Mesenchymal stem cell (in vitro differentiated cells and primary cell): ENCODE measurements around the gene UAP1.
"Not testable (repeated sequence)": the region's sequence is repeated elsewhere in the genome, so short reads cannot be mapped to it uniquely, and the experiment has no call there.

Experiments used
- DNase-seq: peaks from one replicate; pipeline ENCODE4 v3.0.0-alpha.2; 2013
- H2AFZ ChIP-seq: one replicate; pipeline ENCODE4 v1.6.1; 2013; ENCODE audit warnings: low read depth, mild to moderate bottlenecking, control low read depth, inconsistent platforms, low read length, moderate library complexity
- H2AK5ac ChIP-seq: 2 replicates; pipeline ENCODE4 v1.6.1; 2013; ENCODE audit warnings: low read length, moderate library complexity, mild to moderate bottlenecking, inconsistent platforms; ENCODE audit not compliant: severe bottlenecking
- H2BK120ac ChIP-seq: one replicate; pipeline ENCODE4 v1.6.1; 2013; ENCODE audit warnings: low read depth, mild to moderate bottlenecking, inconsistent platforms, low read length, moderate library complexity
- H2BK12ac ChIP-seq, 2 experiments: one replicate each; pipeline ENCODE4 v1.6.1; 2013; ENCODE audit warnings: inconsistent platforms in 2 of 2, low read length in 2 of 2, mild to moderate bottlenecking in 2 of 2, moderate library complexity in 2 of 2, control low read depth in 1 of 2
- H2BK15ac ChIP-seq: one replicate; pipeline ENCODE4 v1.6.1; 2013; ENCODE audit warnings: mild to moderate bottlenecking, low read depth, inconsistent platforms; ENCODE audit not compliant: poor library complexity, severe bottlenecking
- H2BK5ac ChIP-seq: 2 replicates; pipeline ENCODE4 v1.6.1; 2013; ENCODE audit warnings: low read depth, mild to moderate bottlenecking, low read length, control low read depth, inconsistent platforms; ENCODE audit not compliant: poor library complexity, severe bottlenecking
- H3K14ac ChIP-seq, 2 experiments: one replicate each; pipeline ENCODE4 v1.6.1; 2013; ENCODE audit warnings: inconsistent platforms in 2 of 2, low read length in 2 of 2, control low read depth in 1 of 2, mild to moderate bottlenecking in 1 of 2, moderate library complexity in 1 of 2
- H3K18ac ChIP-seq, 2 experiments: one replicate each; pipeline ENCODE4 v1.6.1; 2013; ENCODE audit warnings: inconsistent platforms in 2 of 2, low read length in 2 of 2, control low read depth in 1 of 2, low read depth in 1 of 2, mild to moderate bottlenecking in 1 of 2
- H3K23ac ChIP-seq, 2 experiments: one replicate each; pipeline ENCODE4 v1.6.1; 2013; ENCODE audit warnings: inconsistent platforms in 2 of 2, low read length in 2 of 2, mild to moderate bottlenecking in 2 of 2, moderate library complexity in 2 of 2, control low read depth in 1 of 2
- H3K27ac ChIP-seq: 2 replicates; pipeline ENCODE4 v1.5.1; 2013; ENCODE audit warnings: mild to moderate bottlenecking, moderate library complexity, low read length, control low read depth, inconsistent platforms; ENCODE audit not compliant: poor library complexity, severe bottlenecking
- H3K27me3 ChIP-seq, 2 experiments: 2 replicates each; pipeline versions ENCODE4 v1.6.1 to v1.7.0; 2013; ENCODE audit warnings: low read length in 2 of 2, mild to moderate bottlenecking in 2 of 2, moderate library complexity in 2 of 2, control low read depth in 1 of 2, inconsistent platforms in 1 of 2; ENCODE audit not compliant: control insufficient read depth in 1 of 2, insufficient read depth in 1 of 2
- H3K36me3 ChIP-seq, 2 experiments: 2 replicates each; pipeline versions ENCODE4 v1.6.1 to v1.7.0; 2013; ENCODE audit warnings: low read length in 2 of 2, control low read depth in 1 of 2, inconsistent platforms in 1 of 2, low read depth in 1 of 2, mild to moderate bottlenecking in 1 of 2; ENCODE audit not compliant: insufficient read depth in 2 of 2, control insufficient read depth in 1 of 2
- H3K4ac ChIP-seq, 2 experiments: one replicate each; pipeline ENCODE4 v1.6.1; 2013; ENCODE audit warnings: inconsistent platforms in 2 of 2, low read length in 2 of 2, mild to moderate bottlenecking in 2 of 2, moderate library complexity in 2 of 2, control low read depth in 1 of 2, low read depth in 1 of 2
- H3K4me1 ChIP-seq: 2 replicates; pipeline ENCODE4 v1.6.1; 2013; ENCODE audit warnings: low read depth, low read length, control low read depth; ENCODE audit not compliant: control insufficient read depth, insufficient read depth
- H3K4me2 ChIP-seq: 2 replicates; pipeline ENCODE4 v1.6.1; 2013; ENCODE audit warnings: low read length, mild to moderate bottlenecking, inconsistent platforms; ENCODE audit not compliant: poor library complexity, severe bottlenecking
- H3K4me3 ChIP-seq, 2 experiments: 2 replicates each; pipeline versions ENCODE4 v1.5.1 to v1.7.0; 2013; ENCODE audit warnings: low read length in 2 of 2, mild to moderate bottlenecking in 2 of 2, control low read depth in 1 of 2, low read depth in 1 of 2; ENCODE audit not compliant: insufficient read depth in 1 of 2
- H3K79me1 ChIP-seq: replicated peaks from 2 replicates; pipeline ENCODE4 v1.6.1; 2013; ENCODE audit warnings: mild to moderate bottlenecking, control low read depth, low read length, inconsistent platforms; ENCODE audit not compliant: poor library complexity, severe bottlenecking
- H3K9ac ChIP-seq: 2 replicates; pipeline ENCODE4 v1.7.0; 2013; ENCODE audit warnings: mild to moderate bottlenecking, low read length, moderate library complexity
- H3K9me3 ChIP-seq: 2 replicates; pipeline ENCODE4 v1.7.0; 2013; ENCODE audit warnings: mild to moderate bottlenecking, low read length; ENCODE audit not compliant: control insufficient read depth
- H4K8ac ChIP-seq: one replicate; pipeline ENCODE4 v1.6.1; 2013; ENCODE audit warnings: inconsistent platforms, mild to moderate bottlenecking, low read length, moderate library complexity
- H4K91ac ChIP-seq: one replicate; pipeline ENCODE4 v1.6.1; 2013; ENCODE audit warnings: mild to moderate bottlenecking, low read length, inconsistent platforms
- WGBS: methylation state at CpG from one replicate; pipeline ENCODE4 v1.1.7; 2013; ENCODE audit warnings: mixed read lengths; 5-methylcytosine and 5-hydroxymethylcytosine counted together

The UAP1 gene

GRCh38 chr1:162578071-162578700, 16.7 kb downstream of the UAP1 start:
- H3K23ac ChIP-seq, result no peak overlapping the region
- H2BK5ac ChIP-seq, result no peak overlapping the region
- H3K4ac ChIP-seq, result no peak overlapping the region
- H3K18ac ChIP-seq, result no peak overlapping the region
- H3K9ac ChIP-seq, result peak overlapping the region; percentile 44
- H3K4me1 ChIP-seq, result no peaks in the 10 kb centered on the region
- no peak overlapping the region for H4K91ac ChIP-seq
- H2AFZ ChIP-seq, result no peak overlapping the region
- H3K4me2 ChIP-seq, result no peak overlapping the region
- no peak overlapping the region for H2BK120ac ChIP-seq
- H3K4me3 ChIP-seq, result no peak overlapping the region
- no peaks in the 10 kb centered on the region for H3K27me3 ChIP-seq
- 88% methylated on average over 4 of the region's 4 CpGs for WGBS
- H3K36me3 ChIP-seq, result peaks cover 6 to 78% of the 10 kb centered on the region in 2 experiments
- DNase-seq, result no peak
- H2AK5ac ChIP-seq, result no peak overlapping the region
- no peak overlapping the region for H3K27ac ChIP-seq
- no peak overlapping the region for H2BK15ac ChIP-seq
- no peak overlapping the region for H3K14ac ChIP-seq
- no peaks in the 10 kb centered on the region for H3K9me3 ChIP-seq
- no peak overlapping the region for H2BK12ac ChIP-seq
- peaks cover 19% of the 10 kb centered on the region for H3K79me1 ChIP-seq
- H4K8ac ChIP-seq, result no peak overlapping the region

GRCh38 chr1:162578936-162579335, 17.4 kb downstream of the UAP1 start:
- Histone ChIP-seq H4K91ac (no peak overlapping the region), H3K36me3 (peaks cover 9 to 83% of the 10 kb centered on the region in 2 experiments), H3K9ac (peak overlapping the region; percentile 44), H3K79me1 (peaks cover 18% of the 10 kb centered on the region), H3K4me1 (no peaks in the 10 kb centered on the region), H3K9me3 (no peaks in the 10 kb centered on the region), H2BK15ac (no peak overlapping the region), H3K27me3 (no peaks in the 10 kb centered on the region), H3K4me3 (no peak overlapping the region), H3K23ac (no peak overlapping the region), H2AK5ac (no peak overlapping the region), H4K8ac (no peak overlapping the region), H3K4me2 (no peak overlapping the region), H2BK5ac (no peak overlapping the region), H2AFZ (no peak overlapping the region), H3K27ac (no peak overlapping the region), H3K4ac (no peak overlapping the region), H2BK120ac (no peak overlapping the region), H2BK12ac (no peak overlapping the region), H3K14ac (no peak overlapping the region), H3K18ac (no peak overlapping the region)
- DNase-seq, result no peak
- 100% methylated on average over 1 of the region's 1 CpG for WGBS

GRCh38 chr1:162580308-162580707, 18.8 kb downstream of the UAP1 start:
- H3K23ac ChIP-seq, result no peak overlapping the region
- no peak overlapping the region for H3K4me3 ChIP-seq
- no peak overlapping the region for H3K18ac ChIP-seq
- H3K27ac ChIP-seq, result no peak overlapping the region
- no peak for DNase-seq
- H2BK12ac ChIP-seq, result no peak overlapping the region
- H3K9ac ChIP-seq, result no peak overlapping the region
- no peak overlapping the region for H3K4ac ChIP-seq
- no peak overlapping the region for H4K91ac ChIP-seq
- H3K9me3 ChIP-seq, result no peaks in the 10 kb centered on the region
- no peak overlapping the region for H2BK5ac ChIP-seq
- H2AK5ac ChIP-seq, result no peak overlapping the region
- no peak overlapping the region for H2BK120ac ChIP-seq
- no peak overlapping the region for H3K4me2 ChIP-seq
- no peaks in the 10 kb centered on the region for H3K4me1 ChIP-seq
- H2BK15ac ChIP-seq, result no peak overlapping the region
- H3K79me1 ChIP-seq, result peaks cover 18% of the 10 kb centered on the region
- H3K14ac ChIP-seq, result no peak overlapping the region
- H4K8ac ChIP-seq, result no peak overlapping the region
- H3K36me3 ChIP-seq, result peaks cover 15 to 93% of the 10 kb centered on the region in 2 experiments
- no peaks in the 10 kb centered on the region for H3K27me3 ChIP-seq
- H2AFZ ChIP-seq, result no peak overlapping the region

GRCh38 chr1:162582901-162583300, 21.4 kb downstream of the UAP1 start:
- H4K91ac ChIP-seq, H2AFZ ChIP-seq, H3K4me3 ChIP-seq, H2BK120ac ChIP-seq, H3K4ac ChIP-seq, H3K27me3 ChIP-seq, H3K27ac ChIP-seq, H3K14ac ChIP-seq, H3K9ac ChIP-seq, H2BK5ac ChIP-seq, DNase-seq, H3K4me2 ChIP-seq, H3K4me1 ChIP-seq, H3K23ac ChIP-seq, H2BK15ac ChIP-seq, H3K18ac ChIP-seq, H3K9me3 ChIP-seq, H2BK12ac ChIP-seq, H4K8ac ChIP-seq, H2AK5ac ChIP-seq: not testable (repeated sequence)
- peaks cover 13% of the 10 kb centered on the region for H3K79me1 ChIP-seq
- WGBS, result 82% methylated on average over 6 of the region's 6 CpGs
- peaks cover 14 to 98% of the 10 kb centered on the region in 2 experiments for H3K36me3 ChIP-seq
